GM21515 (cell line): ENCODE data around the gene MRPL41.
"Not testable (repeated sequence)": the region's sequence is repeated elsewhere in the genome, so short reads cannot be mapped to it uniquely, and the experiment has no call there.

Experiments
- ATAC-seq: cut with Tn5 transposase; IDR thresholded peaks from one replicate; pipeline ENCODE4 v1.9.1; 2021; ENCODE audit not compliant: unreplicated experiment

The MRPL41 gene

DNA sequence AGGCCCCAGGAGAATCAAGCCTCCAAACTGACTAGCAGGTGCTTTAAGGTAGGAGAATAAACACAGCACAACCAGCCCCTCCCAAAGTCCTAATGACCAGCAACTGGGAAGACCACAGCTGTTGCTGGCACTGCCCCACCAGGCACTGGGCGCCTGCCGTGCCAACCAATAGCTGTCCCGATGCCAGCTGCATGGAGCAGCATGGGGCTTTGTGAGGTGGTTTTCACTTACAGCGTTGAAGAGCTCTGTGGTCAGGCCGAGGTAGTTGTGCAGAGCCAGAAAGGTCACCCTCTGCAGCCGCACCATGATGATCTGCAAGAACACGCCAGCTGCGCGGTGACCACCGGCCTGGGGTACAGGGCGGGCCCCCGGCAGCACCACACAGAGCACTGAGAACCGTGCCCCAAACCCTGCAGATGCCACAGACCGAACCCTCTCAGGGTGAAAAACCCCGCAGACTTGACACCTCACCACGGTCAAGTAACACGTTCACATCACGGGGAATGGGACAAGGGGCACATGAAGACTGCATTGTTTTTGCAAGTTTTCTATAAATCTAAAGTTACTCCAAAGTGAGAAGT, 30.2 kb upstream of the MRPL41 start:
- ATAC-seq, result no peak

DNA sequence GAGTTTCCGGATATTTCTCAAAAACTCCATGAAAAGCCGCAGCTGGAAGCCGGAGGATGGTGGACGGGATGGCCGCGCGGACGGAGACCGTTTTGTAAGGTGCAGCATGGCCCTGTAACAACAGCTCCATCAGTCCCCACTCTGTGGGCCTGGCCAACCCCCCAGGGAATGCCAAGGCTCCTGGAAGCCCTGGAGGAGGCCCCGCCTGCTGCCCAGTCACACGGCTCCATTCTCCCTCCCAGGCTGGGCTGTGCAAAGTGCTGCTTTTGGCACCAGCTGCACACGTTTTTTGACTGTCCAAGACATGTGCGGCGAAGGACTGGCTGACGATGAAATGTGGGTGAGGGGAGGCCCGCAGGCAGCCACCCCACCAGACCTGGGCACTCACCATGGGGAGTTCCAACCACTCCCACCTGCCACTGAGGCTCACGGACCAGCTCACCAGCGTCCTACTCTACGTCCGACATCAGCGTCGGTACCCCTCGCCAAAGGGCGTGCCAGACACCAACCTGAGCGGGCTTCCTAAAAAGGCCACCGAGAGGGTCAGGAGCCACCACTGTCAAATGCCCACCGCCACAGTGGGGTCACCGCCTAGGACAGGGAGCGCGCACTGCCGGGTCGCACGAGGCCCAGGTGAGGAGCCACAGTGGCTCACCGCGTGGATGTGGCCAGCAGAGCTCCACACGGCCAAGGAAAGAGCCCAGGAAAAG, 28.8 kb upstream of the MRPL41 start:
- ATAC-seq, result no peak

DNA sequence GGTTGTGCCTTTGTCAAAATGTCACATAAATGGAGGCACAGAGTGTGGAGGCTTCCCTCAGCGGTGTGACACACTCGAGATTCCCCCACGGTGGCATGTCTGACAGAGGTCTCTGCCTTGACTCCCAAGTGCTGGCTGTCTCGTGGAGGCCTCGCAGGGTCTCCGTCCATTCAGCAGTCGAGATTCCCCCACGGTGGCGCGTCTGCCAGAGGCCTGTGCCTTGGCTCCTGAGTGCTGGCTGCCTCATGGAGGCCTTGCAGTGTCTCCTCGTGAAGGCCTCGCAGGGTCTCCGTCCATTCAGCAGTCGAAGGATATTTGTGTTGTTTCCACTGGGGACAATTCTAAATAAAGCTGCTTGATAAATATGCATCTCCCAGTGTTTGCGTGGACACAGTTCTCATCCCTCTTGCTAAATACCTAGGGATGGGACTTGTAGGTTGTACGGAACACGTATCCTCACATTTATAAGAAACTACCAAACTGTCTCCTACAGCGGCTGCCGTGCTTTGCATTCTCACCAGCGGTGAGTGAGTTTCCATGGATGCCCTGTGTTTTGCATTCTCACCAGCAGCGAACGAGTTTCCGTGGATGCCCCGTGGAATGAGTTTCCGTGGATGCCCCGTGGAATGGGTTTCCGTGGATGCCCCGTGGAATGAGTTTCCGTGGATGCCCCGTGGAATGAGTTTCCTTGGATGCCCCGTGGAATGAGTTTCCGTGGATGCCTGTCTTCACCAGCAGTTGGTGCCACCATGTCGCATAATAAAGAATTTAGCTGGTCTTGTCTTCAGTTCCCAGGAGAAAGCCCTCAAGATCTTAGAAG, 27.3 kb upstream of the MRPL41 start:
- ATAC-seq, result no peak

DNA sequence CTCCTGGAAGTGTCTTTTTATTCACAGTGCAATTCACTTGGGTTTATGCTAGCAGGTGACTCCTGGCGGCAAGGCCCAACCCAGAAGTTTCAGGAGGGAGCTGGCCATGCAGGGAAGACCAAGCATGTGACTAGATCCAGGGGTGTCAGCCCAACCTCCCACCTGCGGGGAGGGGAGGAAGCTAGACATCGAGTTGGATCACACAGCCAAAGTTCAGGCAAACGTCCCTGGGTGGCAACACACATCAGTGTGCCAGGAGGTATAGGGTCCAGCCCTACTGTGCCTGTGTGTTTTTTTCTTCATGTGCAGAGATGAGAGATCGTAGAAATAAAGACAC, 26.7 kb upstream of the MRPL41 start:
- ATAC-seq, result no peak

DNA sequence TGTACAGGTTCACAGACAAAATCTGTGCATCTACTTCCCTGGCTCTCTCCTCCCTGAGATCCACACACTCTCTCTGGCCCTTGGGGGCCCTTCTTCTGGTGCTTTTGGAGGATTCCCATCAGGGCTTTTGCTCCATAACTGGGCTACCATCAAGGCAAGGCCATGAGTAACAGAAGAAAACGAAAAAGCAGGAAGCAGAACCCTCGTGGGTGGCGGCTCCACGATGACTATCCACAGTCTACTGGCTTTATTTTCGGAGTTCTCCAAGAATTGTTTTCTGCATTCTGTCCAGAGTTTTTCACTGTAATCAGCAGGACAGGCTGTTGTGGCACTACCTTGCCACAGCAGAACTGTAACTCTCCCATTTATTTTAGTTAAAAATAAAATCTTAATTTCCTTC, 21.3 kb upstream of the MRPL41 start:
- no peak for ATAC-seq

DNA sequence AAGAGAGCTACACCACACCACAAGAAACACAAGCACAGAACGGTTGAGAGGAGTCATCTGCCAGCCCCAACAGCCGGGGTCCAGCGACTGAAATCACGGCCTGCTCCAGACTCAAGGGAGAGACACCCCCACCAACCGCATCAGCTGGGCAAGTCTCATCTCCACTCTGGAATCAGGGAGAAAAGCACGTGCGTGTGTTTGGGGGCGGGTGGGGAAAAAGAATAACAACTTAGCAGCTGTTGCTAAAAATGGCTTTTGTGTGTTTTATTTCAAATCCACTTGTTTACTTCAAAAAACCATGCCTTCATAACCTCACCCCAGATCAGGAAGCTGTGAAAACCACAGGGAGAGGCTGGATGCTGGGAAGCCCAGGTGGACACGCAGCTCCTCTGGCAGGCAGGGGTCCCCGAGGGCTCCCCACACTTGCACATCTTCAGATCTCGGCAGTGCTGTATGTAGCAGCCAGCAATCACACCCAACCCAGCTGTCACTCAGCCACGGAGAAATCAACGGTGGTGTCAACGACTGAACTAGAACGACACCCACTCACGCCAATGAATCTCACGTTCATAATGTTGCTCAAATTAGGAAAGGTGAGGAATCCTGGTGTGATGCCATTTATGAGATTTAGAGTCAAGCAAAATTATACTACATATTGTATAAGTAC, 20.4 kb upstream of the MRPL41 start:
- no peak for ATAC-seq

DNA sequence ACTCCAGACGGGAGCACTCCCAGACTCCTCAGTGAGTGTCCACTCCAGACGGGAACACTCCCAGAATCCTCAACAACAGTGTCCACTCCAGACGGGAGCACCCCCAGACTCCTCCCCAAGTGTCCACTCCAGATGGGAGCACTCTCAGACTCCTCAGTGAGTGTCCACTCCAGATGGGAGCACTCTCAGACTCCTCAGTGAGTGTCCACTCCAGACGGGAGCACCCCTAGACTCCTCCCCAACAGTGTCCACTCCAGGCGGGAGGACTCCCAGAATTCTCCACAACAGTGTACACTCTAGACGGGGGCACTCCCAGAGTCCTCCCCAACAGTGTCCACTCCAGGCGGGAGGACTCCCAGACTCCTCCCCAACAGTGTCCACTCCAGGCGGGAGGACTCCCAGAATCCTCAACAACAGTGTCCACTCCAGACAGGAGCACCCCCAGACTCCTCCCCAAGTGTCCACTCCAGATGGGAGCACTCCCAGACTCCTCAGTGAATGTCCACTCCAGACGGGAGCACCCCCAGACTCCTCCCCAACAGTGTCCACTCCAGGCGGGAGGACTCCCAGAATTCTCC, 18.7 kb upstream of the MRPL41 start:
- ATAC-seq, result not testable (repeated sequence)

DNA sequence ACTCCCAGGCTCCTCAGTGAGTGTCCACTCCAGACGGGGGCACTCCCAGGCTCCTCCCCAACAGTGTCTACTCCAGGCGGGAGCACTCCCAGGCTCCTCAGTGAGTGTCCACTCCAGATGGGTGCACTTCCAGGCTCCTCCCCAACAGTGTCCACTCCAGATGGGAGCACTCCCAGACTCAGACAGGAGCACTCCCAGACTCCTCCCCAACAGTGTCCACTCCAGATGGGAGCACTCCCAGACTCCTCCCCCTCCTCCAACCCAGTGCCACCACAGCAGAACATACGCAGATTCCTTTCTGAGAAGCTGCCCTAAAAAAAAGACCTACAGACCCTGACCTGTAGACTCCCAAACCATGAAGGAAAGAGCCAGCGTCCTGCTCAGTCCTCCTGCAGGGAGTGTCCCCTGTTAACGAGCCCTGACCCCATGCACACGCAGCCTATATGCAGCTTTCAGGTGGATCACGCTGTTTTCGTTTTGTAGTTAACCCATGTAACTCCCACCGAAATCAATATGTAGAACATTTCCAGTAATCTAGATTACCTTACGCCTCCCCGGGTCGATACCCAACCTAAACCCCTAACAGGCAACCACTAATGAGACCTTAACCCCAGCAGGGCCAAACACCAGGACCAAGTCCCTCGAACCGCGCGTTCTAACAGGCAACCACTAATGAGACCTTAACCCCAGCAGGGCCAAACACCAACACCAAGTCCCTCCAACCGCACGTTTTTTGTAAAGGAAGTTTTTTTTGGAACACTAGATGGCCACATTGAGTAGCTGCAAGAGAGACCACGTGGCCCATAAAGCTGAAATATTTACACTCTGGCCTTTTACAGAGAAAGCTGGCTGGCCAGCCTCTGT, 17.2 kb upstream of the MRPL41 start:
- ATAC-seq, result no peak

DNA sequence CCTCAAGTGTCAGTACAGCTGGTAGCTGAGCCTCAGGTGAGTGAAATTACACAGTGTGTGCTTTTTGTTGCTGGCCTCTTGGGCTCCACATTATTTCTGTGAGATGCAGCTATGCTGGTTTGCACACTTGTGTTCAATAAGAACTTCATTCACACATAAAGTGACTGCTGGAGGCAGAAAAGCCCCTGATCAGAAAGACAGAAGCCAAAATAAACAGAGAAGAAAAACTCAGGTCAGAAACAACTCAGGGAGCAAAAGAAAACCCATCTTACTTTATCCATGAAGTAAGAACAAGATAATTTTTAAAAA, 16.6 kb upstream of the MRPL41 start:
- ATAC-seq, result no peak

DNA sequence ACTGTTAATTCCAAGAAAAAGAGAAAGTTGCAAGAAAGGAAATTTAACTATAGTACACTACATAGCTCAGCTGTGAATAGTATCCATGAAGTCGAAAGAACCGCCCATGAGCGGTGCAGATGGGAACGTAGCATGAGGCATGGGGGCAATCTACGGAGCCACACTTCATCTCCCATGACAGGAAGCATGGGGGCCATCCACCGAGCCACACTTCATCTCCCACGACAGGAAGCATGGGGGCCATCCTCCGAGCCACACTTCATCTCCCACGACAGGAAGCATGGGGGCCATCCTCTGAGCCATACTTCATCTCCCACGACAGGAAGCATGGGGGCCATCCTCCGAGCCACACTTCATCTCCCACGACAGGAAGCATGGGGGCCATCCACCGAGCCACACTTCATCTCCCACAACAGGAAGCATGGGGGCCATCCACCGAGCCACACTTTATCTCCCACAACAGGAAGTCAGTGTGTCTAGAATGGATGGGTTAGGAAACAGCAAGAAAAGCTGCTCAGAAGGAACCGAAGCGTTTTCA, 15.0 kb upstream of the MRPL41 start:
- not testable (repeated sequence) for ATAC-seq

DNA sequence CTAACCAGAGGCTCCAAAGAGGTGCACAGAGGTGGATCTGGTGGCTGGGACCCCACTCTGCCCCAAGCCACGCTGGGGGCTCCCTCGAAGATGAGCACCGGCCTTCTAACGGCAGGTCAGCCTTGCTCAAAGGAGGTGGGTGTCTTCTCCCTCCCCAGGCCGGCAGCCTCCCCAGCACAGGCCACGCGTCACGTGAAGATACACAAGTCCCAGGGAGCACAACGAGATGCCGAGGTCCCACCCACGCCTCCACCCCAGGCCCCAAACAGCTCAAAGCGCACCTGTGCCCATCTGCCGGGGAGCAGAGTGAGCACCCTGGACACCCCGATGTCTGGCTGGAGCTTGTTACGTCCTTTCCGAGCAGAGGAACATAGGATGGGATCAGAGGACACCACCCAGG, 13.6 kb upstream of the MRPL41 start:
- no peak for ATAC-seq

DNA sequence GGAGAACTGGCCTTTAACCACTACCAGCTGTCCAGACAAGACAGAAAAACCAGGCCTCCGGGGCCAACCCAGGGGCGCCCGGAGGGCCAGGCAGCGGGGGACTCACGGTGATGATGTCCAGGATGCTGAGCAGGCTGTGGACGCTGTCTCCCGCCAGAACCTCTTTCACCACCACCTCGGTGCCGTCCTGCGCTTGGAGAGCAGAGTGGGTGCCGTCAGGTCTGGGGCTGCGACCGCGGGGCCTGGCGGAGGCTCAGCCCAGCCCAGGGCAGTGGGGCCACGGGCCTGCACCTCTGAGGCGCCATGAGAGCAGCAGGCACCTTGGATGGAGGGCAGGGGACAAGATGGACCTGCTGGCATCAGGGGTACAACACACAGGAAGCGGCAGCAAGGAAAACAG, 11.1 kb upstream of the MRPL41 start:
- no peak for ATAC-seq

DNA sequence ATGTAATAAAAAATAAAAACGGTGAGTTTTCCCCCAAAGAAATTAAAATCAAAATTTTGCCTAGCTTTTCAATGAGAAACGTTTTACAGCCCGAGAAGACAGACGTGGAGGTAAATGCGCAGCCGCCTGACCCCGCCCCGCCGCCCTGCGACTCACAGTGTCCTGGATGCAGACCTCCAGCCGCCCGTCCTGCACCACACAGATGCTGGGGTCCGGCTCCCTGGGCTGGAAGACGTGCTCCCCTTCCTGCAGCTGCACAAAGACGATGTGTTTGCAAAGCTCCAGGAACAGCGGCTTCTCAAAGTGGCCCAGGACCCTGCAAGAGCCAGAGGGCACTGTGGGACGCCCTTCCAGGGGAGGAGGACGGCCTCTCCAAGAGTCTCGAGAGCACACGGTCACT, 9.2 kb upstream of the MRPL41 start:
- ATAC-seq, result no peak

DNA sequence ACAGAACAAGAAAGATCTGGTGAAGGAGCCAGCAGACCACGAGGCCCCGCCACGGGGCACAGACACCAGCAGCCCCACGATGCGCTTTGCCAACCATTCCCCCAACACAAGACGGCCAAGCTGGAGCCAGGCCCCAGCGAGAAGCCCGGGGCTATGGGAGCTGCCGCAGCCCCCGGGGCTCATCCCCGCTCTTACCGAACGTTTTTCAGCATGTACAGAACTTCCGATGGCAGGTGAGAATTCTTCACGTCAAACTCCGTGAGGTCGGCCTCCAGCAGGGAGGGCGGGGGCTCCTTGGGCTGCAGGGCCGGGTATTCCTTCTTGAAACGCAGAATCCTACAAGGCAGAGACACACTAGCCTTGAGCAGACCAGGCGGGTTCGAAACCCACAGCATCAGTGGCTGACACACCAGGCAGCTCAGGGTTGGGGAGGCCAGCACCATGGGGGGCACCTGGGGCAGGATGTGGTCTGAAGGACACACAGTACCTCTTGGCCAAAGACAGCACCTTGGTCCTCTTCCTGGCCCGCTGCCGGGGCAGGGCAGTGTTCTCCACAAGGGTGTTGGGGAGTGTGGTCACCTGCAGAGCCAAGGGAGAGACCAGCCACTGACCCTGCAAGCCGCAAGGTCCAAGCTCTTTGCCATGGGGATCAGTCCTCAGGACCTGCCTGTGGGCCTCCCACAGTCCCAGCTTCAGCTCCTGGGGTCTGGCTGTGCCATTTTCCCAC, 8.3 kb upstream of the MRPL41 start:
- ATAC-seq, result no peak

DNA sequence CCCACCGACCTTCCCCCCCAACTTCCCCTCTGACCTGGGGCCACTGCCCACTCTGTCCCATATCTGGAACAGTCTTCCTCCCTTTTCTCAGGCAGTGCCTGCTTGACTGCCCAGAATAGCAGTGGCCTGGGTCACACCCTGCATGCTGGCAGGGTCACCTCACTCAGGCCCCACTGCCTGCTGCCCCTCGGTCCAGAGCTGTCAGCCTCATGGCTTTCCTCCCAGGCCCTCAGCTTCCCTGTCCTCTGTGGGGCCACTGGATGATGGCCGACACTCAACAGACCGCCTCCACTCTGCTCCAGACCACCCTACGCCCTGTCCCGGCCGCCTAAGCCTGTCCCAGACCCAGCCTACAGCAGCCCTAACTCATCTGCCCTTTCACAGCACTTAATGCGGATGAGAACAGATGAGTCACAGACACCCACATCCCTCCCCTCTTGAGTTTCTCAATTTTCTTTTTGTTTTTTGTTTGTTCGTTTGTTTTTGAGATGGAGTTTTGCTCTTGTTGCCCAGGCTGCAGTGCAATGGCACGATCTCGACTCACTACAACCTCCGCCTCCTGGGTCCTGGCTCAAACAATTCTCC, 7.4 kb upstream of the MRPL41 start:
- no peak for ATAC-seq

DNA sequence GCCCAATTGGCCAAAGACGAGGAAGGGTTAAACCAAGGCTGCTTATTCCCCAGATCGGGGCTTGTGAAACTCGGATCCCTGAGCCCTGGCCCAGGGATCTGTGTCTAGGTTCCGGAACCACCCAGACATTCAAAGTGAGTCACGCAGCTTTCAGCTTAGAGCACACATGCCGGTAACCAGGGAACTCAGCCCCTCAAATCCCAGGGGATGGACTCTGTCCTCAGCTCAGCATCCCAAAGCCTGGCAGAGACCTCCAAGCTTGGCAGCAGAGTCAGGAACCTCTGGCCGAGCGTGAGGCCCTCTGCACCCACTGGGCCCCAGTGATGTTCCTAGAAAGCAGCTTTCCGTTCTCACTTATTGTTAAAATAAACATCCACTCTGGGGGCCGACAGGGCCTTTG, 6.6 kb upstream of the MRPL41 start:
- ATAC-seq, result no peak

DNA sequence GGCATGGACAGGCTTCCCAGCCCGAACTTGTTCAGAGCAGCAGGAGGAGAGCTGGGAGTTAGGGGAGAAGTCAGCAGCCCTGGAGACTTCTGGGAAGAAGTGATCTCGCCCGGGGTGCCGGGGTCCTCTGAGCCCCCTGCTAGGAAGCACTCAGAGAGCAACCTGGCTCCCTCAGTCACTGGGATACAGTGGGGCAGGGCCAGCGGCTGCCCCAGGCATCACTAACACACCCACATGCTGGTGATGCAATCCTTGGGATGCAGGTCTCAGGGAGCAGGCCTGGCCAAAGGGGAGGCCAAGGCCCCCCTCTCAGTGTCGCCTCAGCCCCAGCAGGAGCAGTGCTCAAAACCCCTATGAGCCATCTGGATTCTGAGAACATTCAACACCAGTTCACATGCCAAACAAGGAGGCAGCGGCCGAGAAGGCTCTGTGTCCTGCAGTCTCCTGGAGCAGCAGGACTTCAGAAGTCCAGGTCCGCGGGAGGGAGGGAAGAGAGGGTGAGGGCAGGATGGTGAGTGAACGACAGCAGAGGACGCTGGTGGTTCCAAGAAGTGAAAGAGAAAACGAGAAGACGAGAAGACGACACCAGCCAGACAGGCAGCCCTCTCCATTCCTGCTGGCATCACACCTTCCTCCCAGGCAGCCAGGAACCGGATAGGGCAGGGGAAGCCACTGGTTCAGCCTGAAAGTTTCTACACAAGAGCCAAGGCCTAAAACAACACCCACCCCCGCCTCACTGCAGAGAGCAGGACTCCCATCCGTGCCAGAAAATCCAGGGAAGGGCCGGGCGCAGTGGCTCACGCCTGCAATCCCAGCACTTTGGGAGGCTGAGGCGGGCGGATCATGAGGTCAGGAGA, 3.8 kb upstream of the MRPL41 start:
- ATAC-seq, result no peak

DNA sequence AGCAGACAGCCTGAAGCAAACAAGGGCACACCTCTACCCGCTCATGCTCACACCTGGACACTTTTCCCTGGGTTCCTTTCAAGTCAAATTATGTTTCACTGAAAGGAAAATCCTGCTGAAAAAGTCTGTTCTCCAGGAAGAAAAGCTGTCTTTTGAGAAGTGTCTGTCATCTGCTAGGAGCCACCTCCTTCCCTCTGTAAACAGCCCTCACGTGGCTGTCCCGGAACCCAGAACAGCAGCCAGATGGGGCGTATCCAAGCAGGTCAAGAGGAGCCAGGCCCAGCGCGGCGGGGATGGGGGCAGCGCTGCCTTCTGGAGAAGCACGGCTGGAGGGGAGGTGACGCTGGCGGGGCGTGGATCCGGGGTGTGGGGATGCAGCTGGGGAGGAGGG, 1.5 kb upstream of the MRPL41 start, which contains the start of gene PNPLA7:
TSS of gene PNPLA7 (minus strand) at position 172 of the 391 bp plus-strand sequence. CDS start 205 bp downstream, outside the sequence.
- no peak for ATAC-seq

DNA sequence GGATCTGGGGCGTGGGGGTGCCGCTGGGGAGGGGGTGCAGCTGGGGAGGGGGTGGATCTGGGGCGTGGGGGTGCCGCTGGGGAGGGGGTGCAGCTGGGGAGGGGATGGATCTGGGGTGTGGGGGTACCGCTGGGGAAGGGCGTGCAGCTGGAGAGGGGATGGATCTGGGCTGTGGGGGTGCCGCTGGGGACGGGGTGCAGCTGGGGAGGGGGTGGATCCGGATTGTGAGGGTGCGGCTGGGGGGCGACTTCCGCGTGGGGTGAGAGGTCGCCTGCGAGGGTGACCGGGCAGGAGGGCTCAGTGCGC, 768 bp upstream of the MRPL41 start:
- not testable (repeated sequence) for ATAC-seq
